ENCODE measurements around the gene TMEM95. TPM values are rescaled to one million over a fixed set of nuclear protein-coding genes. Genes with fewer than 3 reads are reported as not detected.

TMEM95 gene
- total RNA-seq, 1 donor, result not detected

DNA sequence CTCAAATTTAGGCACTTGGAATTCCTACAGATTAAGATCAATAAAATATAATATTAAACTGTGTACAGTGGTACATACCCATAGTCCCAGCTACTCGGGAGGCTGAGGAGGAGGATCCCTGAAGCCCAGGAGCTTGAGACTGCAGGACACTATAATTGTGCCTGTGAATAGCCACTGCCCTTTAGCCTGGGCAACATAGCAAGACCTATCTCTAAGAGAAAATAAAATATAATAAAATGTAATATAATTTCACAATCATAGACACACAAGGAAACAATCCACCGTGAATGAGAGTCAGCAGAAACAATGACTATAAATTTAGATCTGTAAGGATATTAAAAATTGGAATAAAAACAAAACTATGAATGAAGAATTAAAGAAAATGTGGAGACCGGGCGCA lies 15.9 kb downstream of the TMEM95 start:
- H3K4me3 ChIP-seq (ENCODE audit: insufficient read depth, low read length), result no peak overlapping the region
- no peaks in the 10 kb centered on the region for H3K9me3 ChIP-seq (ENCODE audit: low read depth, low read length)
- H3K27me3 ChIP-seq (ENCODE audit: insufficient read depth, low read length), result peaks cover 17% of the 10 kb centered on the region
- no peaks in the 10 kb centered on the region for H4K20me1 ChIP-seq (ENCODE audit: insufficient read depth, low read length)
- H3K4me1 ChIP-seq (ENCODE audit: insufficient read depth, low read length), result no peaks in the 10 kb centered on the region
- H2AFZ ChIP-seq (ENCODE audit: low read length), result no peak overlapping the region
- DNase-seq (ENCODE audit: insufficient read length, low spot score, missing footprints), result no peak
- no peak overlapping the region for H3K4me2 ChIP-seq (ENCODE audit: insufficient read depth, low read length)
- H3K36me3 ChIP-seq (ENCODE audit: insufficient read depth, low read length), result no peaks in the 10 kb centered on the region
- TF ChIP-seq CTCF (IDR thresholded peaks at IDR 0.05; ENCODE audit: extremely low read depth, low read depth, low read length), result no peak
- H3K27ac ChIP-seq (ENCODE audit: low read depth, low read length), result no peak overlapping the region
- no peaks in the 10 kb centered on the region for H3K79me2 ChIP-seq (ENCODE audit: insufficient read depth, low read length)

DNA sequence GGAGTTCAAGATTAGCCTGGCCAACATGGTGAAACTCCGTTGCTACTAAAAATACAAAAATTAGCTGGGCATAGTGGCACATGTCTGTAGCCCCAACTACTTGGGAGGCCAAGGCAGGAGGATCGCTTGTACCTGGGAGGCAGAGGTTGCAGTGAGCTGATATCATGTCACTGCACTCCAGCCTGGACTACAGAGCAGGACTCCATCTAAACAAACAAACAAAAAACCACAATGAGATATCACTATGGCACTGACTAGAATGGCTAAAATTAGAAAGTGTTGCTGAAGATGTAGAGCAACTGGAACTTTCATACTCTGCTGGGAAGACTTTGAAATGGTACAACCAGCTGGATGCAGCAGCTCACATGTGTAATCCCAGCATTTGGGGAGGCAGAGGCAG lies 19.4 kb downstream of the TMEM95 start:
- H2AFZ ChIP-seq (ENCODE audit: low read length), result no peak overlapping the region
- H3K9me3 ChIP-seq (ENCODE audit: low read depth, low read length), result peaks cover 3% of the 10 kb centered on the region
- peak; percentile 37 for DNase-seq (ENCODE audit: insufficient read length, low spot score, missing footprints)
- H3K4me2 ChIP-seq (ENCODE audit: insufficient read depth, low read length), result no peak overlapping the region
- no peak for TF ChIP-seq CTCF (IDR thresholded peaks at IDR 0.05; ENCODE audit: extremely low read depth, low read depth, low read length)
- no peaks in the 10 kb centered on the region for H3K36me3 ChIP-seq (ENCODE audit: insufficient read depth, low read length)
- H3K4me1 ChIP-seq (ENCODE audit: insufficient read depth, low read length), result no peaks in the 10 kb centered on the region
- no peak overlapping the region for H3K4me3 ChIP-seq (ENCODE audit: insufficient read depth, low read length)
- H3K79me2 ChIP-seq (ENCODE audit: insufficient read depth, low read length), result no peaks in the 10 kb centered on the region
- no peak overlapping the region for H3K27ac ChIP-seq (ENCODE audit: low read depth, low read length)
- H4K20me1 ChIP-seq (ENCODE audit: insufficient read depth, low read length), result no peaks in the 10 kb centered on the region
- H3K27me3 ChIP-seq (ENCODE audit: insufficient read depth, low read length), result peaks cover 15% of the 10 kb centered on the region

DNA sequence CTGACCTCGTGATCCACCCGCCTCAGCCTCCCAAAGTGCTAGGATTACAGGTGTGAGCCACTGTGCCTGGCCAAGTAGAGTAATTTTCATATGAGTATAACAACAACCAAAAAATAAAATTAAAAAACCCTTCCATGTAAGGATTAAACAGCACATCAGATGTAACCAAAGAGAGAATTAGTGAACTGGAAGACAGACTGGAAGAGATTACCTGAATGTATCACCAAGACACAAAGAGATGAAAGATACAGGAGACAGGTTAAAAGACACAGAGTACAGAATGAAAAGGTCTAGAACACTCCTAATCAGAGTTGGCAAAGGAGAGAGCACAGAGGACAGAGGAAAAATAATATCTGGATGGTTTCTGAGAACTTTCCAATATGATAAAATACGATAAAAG lies 24.2 kb downstream of the TMEM95 start:
- H2AFZ ChIP-seq (ENCODE audit: low read length), result no peak overlapping the region
- no peak for TF ChIP-seq CTCF (IDR thresholded peaks at IDR 0.05; ENCODE audit: extremely low read depth, low read depth, low read length)

GRCh38 chr17:7380321-7380720 lies 25.4 kb downstream of the TMEM95 start:
- peak overlapping the region; percentile 39 for H3K4me2 ChIP-seq (ENCODE audit: insufficient read depth, low read length)
- H2AFZ ChIP-seq (ENCODE audit: low read length), result no peak overlapping the region
- peaks cover 48% of the 10 kb centered on the region for H3K27me3 ChIP-seq (ENCODE audit: insufficient read depth, low read length)
- H3K36me3 ChIP-seq (ENCODE audit: insufficient read depth, low read length), result no peaks in the 10 kb centered on the region
- no peak for TF ChIP-seq CTCF (IDR thresholded peaks at IDR 0.05; ENCODE audit: extremely low read depth, low read depth, low read length)
- DNase-seq (ENCODE audit: insufficient read length, low spot score, missing footprints), result peak; percentile 91
- H3K79me2 ChIP-seq (ENCODE audit: insufficient read depth, low read length), result no peaks in the 10 kb centered on the region
- H3K9me3 ChIP-seq (ENCODE audit: low read depth, low read length), result peaks cover 5% of the 10 kb centered on the region
- no peaks in the 10 kb centered on the region for H4K20me1 ChIP-seq (ENCODE audit: insufficient read depth, low read length)
- no peak overlapping the region for H3K27ac ChIP-seq (ENCODE audit: low read depth, low read length)
- H3K4me1 ChIP-seq (ENCODE audit: insufficient read depth, low read length), result peaks cover 3% of the 10 kb centered on the region
- H3K4me3 ChIP-seq (ENCODE audit: insufficient read depth, low read length), result no peak overlapping the region

More for the DNA sequence above, 24.2 kb downstream of the TMEM95 start:
- no peak overlapping the region for H3K27ac ChIP-seq (ENCODE audit: low read depth, low read length)
- H3K9me3 ChIP-seq (ENCODE audit: low read depth, low read length), result peaks cover 5% of the 10 kb centered on the region
- peak; percentile 49 for DNase-seq (ENCODE audit: insufficient read length, low spot score, missing footprints)
- peaks cover 3% of the 10 kb centered on the region for H3K4me1 ChIP-seq (ENCODE audit: insufficient read depth, low read length)
- H3K4me2 ChIP-seq (ENCODE audit: insufficient read depth, low read length), result no peak overlapping the region
- no peaks in the 10 kb centered on the region for H3K36me3 ChIP-seq (ENCODE audit: insufficient read depth, low read length)
- H3K27me3 ChIP-seq (ENCODE audit: insufficient read depth, low read length), result peaks cover 48% of the 10 kb centered on the region
- no peaks in the 10 kb centered on the region for H3K79me2 ChIP-seq (ENCODE audit: insufficient read depth, low read length)
- H3K4me3 ChIP-seq (ENCODE audit: insufficient read depth, low read length), result no peak overlapping the region
- H4K20me1 ChIP-seq (ENCODE audit: insufficient read depth, low read length), result no peaks in the 10 kb centered on the region
